DMS53 treated with DMSO at 0.1 percent for 48 hours (cell line): ENCODE data around the gene MCF2L.

Experiments
- DNase-seq: peaks from one replicate; lab custom pipeline; 2025; ENCODE audit not compliant: unreplicated experiment; lab: John Stamatoyannopoulos, UW

Gene MCF2L

DNA sequence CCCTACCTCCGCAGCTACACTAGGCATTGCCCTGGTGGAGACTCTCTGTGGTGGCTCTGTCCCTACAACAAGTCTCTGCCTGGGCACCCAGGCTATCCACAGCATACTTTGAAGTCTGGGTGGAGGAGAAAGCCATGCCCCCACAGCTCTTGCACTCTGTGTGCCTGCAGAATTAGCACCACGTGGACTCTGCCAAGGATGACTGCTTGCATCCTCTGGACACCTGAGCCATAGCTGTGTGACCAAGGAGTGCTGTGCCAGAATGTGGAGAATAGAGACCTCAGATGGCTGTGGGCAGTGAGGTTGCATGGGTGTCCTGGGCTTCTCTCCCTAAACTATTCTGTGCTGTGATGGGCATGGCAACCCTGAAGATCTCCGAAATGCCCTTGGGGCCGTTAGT is 21.2 kb upstream of the MCF2L start:
- no peak for DNase-seq

DNA sequence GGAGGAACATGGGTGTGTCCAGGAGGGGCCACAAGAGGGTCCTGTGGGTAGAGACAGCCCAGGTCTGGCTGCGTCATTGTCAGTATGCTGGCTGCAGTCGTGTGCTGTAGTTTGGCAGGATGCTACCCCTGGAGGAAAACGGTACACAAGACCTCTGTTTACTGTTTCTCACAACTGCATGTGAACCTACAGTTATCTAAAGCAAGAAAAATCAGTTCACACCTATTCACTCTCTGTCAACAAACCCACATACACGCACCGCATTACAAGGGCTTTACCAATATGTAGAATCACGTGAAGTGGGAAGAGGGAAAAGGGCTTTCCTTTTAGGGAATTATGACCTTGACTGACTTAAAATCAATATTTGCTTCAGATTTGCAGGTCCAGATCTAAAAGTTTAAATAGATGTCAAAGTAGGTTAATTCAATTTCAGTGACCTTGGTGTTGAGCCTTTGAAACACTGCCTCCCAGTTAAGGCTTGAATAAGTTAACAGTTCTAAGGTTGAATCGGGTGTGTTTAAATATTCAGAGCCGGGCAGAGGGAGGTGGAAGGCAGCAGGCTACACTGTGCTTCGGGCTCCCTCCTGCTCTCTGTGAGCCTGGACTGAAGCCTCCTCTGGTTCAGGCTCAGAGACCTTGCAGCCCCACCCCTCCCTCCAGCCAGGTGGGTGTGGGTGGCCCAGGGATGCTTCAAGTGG is 17.2 kb upstream of the MCF2L start:
- DNase-seq = no peak

DNA sequence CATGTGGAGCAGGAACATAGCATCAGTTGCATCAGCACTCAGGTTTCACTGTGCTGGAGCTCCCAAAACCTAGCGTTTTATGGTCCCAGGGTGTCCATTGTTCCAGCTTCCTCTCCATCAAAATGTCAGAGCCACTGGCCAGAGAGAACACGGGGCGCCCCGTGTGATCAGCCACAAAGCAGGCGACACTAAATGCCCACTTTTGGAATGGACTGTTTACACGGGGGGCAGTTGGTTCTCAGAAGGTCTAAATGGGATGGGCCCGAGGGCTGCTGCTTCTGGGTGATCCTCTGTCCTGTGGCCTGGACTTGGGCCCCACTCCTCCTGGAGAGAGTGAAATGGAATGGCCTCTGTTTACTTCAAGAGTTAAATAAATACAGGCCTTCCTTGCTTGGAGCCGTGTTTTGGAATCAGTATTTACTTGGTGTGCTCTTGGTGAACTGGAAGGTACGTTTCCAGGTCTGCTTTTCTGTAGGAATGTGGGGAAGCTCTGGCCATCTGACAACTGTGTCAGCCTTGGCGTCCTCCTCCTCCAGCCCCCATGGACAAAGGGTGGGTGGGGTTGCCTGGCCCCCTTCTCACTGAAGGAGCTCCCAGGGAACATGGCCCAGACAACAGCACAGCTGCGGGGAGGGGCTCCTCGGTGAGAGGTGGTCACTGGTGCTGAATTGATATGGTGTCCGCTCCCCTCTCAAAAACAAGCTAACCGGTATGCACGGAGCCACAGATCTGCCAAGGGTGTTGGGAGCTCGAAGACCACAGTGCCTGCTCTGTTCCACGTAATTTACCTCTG is 16.1 kb upstream of the MCF2L start:
- DNase-seq = no peak

DNA sequence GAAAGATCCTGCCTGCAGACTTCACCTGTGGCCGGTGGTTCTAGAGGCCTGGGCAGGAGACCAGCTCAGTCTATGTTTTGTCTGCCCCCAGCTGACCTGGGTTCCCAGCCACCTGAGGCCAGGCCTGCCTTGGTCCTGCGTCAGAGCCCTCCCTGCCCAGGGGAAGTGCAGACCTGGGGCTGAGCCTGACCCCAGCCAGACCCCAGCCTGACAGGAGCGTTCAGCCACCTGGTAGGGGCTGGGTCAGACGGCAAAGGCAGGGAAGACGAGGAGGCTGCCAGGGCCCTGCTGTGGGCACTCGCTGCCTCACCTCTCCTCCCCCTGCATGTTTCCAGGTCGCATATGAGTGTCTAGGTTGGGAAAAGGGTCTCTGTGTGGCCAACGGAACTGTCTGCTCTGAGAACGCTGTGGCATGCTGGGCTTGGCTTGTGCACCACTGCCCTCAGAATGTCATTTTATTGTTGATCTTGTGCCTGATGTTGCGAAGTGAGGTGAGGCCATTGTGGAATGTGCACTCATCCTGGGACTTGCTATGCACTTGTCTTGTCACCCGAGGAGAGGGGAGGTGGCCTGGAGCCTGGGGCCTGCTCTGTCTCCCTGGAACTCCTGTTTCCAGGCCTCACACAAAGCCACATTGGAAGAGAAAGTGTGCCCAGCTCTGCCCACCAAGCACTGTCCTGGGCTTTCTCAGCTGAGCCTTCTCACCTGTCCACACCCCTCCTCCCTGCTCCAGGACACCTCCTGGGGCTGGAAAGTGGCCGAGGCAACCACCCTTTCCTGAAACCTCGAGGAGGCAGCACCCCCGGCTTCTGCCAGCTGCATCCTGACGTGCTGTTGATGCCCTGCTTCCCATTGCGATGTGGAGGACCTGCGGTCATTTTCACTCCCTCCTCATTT is 15.2 kb upstream of the MCF2L start:
- DNase-seq = no peak

DNA sequence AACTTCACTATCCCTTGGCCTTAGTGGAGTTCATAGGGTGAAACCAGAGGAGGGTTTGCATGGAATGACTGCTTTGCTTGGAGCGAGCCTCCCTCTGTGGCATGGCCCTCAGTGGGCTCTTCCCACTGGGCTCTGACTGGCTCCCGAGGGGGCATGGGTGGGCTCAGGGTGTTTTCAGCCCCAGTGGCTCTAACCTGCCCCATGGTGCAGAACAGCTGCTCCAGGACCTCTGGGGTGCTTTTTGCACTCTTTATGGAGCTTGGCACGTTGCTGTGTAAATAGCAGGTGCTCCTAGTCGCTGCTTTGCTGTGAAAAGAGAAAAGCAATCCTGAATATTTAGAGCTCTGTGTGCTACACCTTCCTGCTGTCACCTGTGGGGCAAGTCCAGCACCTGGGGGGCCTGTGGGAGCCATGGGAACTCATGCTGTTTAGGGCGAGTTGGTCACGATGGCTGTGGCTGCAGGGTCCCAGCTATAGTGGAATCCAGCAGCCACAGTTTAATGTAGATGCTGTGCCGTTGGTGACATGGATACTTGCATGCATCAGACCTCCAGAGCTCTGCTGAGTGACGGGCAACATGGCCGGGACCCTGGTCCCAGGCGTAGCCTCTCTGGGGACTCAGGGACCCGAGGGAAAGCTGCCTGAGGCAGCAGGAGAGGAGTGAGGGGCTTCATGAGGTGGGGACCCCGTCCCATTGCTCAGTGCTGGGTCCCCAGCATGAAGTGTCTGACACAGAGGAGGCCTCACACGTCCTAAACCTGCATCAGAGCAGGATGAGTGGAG is 14.3 kb upstream of the MCF2L start:
- DNase-seq = no peak

DNA sequence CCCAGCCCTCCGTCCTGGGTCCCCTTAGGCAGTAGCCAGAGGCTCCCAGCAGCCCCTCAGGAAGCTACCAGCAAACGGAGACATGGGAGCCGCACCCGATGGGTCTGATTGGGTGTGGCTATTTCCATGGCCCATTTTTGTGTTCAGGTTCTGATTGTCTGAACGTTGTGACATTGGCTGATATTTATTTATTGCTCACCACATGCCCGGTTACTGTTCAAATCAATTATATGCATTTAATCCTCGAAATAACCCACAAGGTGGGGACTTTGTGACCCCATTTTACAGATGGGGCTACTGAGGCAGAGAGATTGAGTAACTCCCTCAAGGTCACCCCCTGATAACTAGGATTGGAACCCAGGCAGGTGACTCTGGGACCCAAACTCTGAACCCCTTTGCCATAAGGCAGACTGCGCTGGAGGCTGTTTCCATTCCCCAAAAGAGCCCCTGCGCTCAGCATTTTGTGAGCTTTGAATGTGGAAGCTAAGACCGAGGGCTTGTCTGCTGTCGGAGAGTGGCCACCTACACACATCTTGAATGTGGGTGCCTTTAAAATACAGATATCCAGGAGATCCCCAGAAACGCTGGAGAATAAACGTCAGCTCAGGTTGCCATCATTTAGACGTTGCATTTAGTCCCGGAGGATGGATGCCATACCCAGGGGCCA is 13.6 kb upstream of the MCF2L start:
- DNase-seq = no peak

DNA sequence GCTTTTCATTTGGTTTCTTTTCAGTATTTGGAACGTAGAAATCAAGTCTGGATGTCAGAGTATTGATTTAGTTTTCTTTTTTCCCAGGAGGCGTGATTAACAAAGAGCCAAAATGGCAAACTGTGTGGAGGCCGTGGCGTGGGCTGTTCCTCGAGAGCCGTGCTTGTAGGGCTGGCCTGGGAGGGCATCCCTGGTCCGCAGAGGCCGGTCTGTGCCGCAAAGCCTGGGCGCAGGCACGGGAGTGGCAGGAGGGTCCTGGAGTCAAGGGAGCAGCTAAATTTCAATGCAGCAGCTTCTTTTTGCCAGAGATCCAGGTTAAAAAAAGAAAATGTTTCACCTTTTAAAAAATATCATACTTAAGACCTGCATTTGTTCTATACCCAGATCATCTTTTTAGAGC is 13.1 kb upstream of the MCF2L start:
- DNase-seq = no peak

DNA sequence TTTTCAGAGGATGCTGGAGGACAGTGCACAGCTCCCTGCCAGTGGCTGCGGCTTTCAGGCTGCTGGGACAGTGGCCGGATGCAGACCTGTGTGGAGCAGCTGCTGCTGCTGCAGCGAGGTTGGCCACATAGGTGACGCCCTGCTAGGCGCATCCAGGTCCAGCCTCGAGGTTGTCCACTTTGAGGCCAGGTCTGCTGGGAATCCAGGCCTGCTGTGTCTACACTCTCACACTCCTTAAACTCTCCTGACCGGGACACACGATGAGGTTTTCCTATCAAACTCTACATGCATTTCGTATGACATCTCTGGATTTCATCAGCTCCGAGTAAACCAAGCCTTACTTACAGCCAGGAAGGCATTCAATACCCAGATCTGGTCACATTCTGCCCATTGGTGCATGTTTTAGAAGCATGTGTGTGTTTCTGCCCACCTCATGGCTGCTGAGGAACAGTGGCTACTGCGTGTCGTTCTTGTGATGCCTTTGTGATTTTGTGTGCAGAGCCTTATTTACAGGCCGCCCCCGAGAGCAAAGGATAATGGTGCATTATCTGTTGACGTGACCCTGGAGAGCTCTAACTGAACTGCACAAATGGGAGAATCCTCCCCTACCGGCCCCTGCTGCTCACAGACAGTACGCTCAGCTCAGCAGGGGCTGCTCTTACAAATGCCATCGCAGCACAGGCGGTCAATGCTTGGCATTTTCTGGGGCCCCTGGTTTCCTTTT is 12.3 kb upstream of the MCF2L start:
- DNase-seq = no peak

DNA sequence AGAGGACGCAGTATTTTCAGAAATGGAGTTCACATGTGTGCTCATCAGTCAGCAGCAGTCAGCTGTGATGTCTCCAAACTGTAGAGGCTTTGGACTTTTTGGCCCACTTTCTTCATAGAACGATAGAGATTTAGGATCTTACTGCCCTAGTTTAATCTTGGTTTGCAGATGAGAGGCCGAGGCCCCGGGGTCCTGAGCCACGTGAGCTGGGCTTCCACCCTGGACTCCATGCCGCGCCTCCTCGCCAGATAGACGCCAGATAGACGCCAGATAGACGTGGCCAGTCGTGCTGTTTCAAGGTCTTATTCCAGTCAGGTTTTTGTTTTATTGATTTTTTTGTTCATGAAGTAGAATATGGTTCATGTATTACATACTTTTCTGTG is 11.7 kb upstream of the MCF2L start:
- no peak for DNase-seq

DNA sequence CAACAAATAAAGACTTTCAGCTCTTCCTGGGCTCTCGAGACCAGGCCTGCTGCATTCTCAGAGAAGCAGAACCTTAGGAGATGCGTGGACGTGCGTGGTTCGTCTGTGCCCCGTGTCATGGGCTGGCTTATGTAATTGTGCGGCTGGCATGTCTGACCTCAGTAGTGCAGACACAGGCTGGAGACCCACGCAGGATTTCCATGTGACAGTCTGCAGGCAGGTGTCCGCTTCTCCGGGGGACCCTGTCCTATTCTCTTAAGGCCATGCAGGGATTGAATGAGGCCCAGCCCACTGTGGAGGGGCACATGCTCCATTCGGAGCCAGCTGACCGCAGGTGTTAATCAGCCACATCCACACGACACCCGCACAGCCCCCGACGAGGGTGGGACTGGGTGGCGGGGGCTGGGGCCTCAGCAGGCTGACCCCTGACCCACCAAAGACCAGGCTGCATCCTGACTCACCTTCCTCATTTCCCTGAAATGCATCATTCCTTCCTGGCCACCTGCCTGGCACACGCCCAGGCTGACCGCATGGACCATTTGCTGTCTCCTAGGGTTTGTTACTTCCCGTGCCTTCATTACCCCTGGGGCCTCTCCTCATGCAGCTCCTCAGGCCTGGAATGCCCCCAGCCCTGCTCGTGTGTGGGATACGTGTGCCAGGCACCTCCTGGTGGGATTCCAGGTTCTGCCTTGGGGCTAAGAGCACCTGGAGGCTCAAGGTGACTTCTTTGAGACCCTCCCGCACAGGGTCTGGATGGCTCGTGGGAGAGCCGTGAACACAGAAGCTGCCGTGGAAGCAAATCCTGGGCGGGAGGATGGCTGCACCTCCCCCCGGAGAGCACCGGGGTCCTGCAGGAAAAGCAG is 10.7 kb upstream of the MCF2L start:
- no peak for DNase-seq

DNA sequence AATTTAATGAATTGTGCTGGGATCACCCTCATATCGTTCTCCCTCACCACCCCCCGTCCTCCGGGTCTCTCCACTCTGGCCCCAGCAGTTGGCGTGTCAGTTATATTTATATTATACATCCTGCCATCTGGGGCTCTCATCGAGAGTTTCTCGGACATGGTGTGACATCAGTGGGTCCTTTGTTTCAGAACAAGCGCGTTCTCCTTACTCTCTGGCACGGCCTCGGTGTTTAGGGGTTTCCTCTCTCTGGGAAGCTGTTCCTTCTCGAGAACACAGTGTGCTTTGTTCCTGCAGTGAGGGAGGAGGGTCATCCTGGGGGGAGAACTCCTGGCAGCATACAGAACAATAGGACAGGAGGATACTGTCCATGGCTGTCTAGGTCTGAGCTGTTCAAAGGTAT is 9.8 kb upstream of the MCF2L start:
- DNase-seq = no peak

DNA sequence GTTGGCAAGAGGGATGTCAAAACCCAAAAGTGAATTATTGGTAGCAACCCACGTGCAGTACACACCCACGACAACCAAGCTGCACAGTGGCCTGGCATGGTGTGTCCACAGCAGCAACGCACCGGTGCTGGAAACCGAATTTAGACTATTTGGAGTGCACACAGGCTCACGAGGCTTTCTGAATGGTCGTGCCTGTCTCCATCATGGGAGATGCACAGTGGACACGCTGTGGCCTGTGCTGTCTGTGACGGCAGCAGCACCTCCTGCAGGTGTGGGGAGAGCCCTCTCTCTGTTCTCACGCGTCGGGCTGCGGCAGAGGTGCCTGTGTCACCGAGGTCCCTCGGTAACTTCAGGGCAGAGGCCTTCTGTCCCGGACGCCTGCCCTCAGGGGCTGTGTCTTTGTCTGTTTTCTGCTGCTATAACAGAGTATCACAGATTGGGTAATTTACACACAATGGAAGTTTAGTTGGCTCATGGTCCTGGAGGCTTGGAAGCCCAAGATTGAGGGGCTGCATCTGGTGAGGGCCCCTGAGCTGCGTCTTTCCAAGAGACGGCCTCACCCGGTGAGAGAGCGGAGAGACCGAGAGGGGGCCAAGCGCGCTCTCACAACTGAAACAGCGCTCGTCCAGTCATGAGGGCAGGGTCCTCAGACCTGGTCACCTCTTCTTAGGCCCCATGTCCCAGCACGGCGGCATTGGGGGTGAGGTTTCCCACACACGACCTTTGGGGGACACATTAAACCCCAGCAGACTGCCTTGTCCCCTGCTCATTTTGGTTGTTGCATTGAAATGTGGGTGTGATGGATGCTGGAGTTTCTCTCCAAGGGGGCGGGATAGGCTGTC is 9.1 kb upstream of the MCF2L start:
- DNase-seq = no peak

DNA sequence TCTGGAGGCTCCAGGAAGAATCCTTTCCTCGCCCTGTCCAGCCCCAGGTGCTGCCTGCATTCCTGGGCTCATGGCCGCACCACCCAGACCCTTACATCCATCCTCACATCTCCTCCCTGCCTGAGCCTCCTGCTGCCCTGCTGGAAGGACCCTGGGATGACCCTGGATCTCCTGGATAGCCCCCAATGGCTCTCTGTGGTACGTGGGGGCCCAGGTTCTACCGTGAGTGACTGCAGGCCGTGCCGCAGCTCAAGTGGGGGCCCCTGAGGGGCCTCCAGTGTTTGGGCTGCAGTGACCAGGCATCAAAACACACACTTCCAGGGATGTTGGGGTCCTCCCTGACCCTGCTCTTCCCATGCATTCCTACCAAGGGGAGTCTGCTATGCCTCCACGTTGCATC is 8.3 kb upstream of the MCF2L start:
- no peak for DNase-seq

DNA sequence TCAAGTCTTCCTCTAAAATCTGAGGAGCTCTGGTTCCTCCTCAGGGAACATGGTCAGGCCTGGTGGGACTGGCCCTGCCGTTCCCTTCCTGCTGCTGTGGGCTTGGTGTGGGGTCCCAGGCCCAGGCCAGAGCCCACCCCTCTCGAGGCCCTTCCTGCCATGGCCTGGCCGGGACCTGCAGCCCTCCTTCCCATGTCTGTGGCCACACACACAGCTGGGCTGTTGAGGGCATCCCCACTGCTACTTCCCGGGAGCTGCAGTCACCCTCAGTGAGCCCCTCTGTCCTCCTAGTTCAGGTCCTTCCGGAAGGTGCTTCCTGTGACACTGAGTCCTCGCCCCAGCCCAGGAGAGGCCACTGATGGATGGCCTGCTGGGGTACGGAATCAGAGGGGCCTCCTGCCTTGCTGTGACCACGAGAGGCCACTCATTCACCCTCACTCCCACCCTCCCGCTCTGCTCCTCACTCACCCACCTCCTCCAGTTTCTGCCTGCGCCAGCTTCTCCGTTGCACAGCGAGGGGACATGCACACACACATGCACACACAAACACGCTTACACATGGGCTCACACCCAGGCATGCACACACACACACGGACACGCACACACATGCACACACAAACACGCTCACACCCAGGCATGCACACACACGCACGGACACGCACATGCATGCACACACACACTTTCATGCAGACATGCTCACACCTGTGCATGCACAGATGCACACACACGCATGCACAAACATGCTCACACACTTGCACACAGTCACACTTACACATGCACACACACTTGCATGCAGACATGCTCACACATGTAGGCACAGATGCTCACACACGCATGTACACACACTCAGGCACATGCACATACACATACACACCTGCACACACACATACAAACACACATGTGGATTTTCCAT is 7.3 kb upstream of the MCF2L start:
- no peak for DNase-seq

DNA sequence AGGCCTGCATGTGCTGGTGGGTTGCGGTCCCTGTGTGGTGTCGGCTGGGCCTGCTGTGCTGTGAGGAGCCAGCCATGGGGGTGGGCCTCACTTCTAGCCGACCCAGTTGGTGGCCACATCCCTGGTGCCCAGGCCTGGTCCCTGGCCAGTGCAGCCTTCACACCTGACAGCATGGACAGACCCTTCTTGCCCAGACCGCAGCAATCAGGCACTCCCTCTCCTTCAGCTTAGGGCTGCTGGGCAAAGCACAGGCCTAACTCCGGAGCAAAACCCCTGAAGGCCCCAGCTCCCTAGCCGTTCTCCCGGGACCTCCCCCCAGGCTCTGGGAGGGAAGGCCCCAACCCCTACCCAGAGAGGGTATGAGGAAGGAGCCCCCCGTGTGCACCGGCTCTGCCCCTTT is 6.6 kb upstream of the MCF2L start:
- DNase-seq = no peak

DNA sequence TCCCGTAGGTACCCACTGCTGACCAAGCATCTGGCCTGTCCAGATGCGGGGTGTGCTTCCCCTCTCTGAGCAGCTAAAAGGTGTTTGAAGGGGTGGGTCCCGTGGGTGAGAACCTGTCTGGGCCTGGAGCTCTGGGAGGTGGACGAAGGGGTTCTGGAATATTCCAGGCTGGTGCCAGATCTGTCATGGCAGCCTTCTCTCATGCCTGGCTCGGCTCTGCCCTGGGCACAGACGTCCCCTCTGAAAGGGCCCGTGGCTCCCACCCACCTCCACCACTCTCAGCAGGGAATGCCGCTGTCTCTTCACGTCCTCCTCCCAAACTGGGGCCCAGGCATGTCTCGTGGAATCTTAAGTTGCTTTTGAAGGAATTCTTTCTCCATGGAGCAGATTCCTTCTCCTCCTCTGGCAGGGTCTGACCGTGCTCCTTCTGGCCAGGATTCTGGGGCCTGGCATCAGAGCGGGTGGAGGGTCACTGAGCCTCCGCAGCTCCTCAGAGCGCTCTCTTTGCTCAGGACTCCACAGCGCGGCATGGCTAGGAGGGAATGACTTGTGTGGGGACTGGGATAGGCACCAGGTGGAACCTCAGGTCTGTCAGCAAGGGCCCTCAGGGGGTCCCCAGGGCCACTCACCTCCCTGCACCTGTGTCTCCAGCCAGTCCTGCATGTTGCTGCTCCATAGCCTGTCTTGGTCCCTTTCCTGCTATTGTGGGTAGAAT is 5.9 kb upstream of the MCF2L start:
- no peak for DNase-seq
